Measurements from ENCODE around the gene EPS15. TPM values are rescaled to one million over a fixed set of nuclear protein-coding genes. Genes with fewer than 3 reads are reported as not detected.

The EPS15 gene
- total and polyA plus RNA-seq, 2 of the 8 experiments (the other 6 are each of a cell fraction or from before 2014, with no cell fraction given), result 15.9 to 57.2 TPM

DNA sequence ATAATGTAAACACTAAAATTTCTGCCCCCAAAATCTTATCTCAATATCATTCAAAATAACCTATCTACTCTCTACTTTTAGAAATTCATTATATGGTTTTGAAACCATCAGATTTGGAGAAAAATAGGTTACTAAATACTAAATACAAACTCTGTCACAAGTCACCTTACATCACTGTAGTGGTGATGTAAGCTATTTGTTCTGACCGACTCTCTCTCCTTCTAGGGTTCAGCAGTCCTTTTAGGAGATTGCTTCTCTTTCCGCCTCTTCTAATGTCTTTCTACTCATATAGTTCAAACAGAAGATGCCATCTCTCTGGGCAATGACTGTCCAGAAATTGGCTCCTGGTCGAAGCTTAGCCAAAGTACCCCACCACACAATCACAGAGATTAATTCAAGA lies 93.1 kb downstream of the EPS15 start (continued):
- no peak for TF ChIP-seq TAF1 (IDR thresholded peaks at IDR 0.05; ENCODE audit: low read depth, low read length)
- no peak for TF ChIP-seq BACH1 (IDR thresholded peaks at IDR 0.05; ENCODE audit: low read length)
- TF ChIP-seq FOSL1 (IDR thresholded peaks at IDR 0.05; ENCODE audit: insufficient read depth, low read depth, low read length), result no peak
- no peak for TF ChIP-seq JUN (IDR thresholded peaks at IDR 0.05; ENCODE audit: low read depth, low read length)
- TF ChIP-seq, protein P1, sequence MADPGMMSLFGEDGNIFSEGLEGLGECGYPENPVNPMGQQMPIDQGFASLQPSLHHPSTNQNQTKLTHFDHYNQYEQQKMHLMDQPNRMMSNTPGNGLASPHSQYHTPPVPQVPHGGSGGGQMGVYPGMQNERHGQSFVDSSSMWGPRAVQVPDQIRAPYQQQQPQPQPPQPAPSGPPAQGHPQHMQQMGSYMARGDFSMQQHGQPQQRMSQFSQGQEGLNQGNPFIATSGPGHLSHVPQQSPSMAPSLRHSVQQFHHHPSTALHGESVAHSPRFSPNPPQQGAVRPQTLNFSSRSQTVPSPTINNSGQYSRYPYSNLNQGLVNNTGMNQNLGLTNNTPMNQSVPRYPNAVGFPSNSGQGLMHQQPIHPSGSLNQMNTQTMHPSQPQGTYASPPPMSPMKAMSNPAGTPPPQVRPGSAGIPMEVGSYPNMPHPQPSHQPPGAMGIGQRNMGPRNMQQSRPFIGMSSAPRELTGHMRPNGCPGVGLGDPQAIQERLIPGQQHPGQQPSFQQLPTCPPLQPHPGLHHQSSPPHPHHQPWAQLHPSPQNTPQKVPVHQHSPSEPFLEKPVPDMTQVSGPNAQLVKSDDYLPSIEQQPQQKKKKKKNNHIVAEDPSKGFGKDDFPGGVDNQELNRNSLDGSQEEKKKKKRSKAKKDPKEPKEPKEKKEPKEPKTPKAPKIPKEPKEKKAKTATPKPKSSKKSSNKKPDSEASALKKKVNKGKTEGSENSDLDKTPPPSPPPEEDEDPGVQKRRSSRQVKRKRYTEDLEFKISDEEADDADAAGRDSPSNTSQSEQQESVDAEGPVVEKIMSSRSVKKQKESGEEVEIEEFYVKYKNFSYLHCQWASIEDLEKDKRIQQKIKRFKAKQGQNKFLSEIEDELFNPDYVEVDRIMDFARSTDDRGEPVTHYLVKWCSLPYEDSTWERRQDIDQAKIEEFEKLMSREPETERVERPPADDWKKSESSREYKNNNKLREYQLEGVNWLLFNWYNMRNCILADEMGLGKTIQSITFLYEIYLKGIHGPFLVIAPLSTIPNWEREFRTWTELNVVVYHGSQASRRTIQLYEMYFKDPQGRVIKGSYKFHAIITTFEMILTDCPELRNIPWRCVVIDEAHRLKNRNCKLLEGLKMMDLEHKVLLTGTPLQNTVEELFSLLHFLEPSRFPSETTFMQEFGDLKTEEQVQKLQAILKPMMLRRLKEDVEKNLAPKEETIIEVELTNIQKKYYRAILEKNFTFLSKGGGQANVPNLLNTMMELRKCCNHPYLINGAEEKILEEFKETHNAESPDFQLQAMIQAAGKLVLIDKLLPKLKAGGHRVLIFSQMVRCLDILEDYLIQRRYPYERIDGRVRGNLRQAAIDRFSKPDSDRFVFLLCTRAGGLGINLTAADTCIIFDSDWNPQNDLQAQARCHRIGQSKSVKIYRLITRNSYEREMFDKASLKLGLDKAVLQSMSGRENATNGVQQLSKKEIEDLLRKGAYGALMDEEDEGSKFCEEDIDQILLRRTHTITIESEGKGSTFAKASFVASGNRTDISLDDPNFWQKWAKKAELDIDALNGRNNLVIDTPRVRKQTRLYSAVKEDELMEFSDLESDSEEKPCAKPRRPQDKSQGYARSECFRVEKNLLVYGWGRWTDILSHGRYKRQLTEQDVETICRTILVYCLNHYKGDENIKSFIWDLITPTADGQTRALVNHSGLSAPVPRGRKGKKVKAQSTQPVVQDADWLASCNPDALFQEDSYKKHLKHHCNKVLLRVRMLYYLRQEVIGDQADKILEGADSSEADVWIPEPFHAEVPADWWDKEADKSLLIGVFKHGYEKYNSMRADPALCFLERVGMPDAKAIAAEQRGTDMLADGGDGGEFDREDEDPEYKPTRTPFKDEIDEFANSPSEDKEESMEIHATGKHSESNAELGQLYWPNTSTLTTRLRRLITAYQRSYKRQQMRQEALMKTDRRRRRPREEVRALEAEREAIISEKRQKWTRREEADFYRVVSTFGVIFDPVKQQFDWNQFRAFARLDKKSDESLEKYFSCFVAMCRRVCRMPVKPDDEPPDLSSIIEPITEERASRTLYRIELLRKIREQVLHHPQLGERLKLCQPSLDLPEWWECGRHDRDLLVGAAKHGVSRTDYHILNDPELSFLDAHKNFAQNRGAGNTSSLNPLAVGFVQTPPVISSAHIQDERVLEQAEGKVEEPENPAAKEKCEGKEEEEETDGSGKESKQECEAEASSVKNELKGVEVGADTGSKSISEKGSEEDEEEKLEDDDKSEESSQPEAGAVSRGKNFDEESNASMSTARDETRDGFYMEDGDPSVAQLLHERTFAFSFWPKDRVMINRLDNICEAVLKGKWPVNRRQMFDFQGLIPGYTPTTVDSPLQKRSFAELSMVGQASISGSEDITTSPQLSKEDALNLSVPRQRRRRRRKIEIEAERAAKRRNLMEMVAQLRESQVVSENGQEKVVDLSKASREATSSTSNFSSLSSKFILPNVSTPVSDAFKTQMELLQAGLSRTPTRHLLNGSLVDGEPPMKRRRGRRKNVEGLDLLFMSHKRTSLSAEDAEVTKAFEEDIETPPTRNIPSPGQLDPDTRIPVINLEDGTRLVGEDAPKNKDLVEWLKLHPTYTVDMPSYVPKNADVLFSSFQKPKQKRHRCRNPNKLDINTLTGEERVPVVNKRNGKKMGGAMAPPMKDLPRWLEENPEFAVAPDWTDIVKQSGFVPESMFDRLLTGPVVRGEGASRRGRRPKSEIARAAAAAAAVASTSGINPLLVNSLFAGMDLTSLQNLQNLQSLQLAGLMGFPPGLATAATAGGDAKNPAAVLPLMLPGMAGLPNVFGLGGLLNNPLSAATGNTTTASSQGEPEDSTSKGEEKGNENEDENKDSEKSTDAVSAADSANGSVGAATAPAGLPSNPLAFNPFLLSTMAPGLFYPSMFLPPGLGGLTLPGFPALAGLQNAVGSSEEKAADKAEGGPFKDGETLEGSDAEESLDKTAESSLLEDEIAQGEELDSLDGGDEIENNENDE (IDR thresholded peaks at IDR 0.05; ENCODE audit: insufficient replicate concordance, low read length), result no peak
- no peak for TF ChIP-seq CBX5 (IDR thresholded peaks at IDR 0.05; ENCODE audit: low read depth, low read length)
- TF ChIP-seq MAFK (IDR thresholded peaks at IDR 0.05; ENCODE audit: low read depth, low read length), result no peak
- TF ChIP-seq SIX5 (IDR thresholded peaks at IDR 0.05; ENCODE audit: low read depth, low read length), result no peak

Data from H1 (cell line).